HFFc6 (cell line): ENCODE results near the gene CCL23. TPM values are rescaled to one million over a fixed set of nuclear protein-coding genes. Genes with fewer than 3 reads are reported as not detected.
A peak's percentile ranks its signal among the peaks of the same experiment; 100 is the strongest.
"Not testable (repeated sequence)": the region's sequence is repeated elsewhere in the genome, so short reads cannot be mapped to it uniquely, and the experiment has no call there.

Experiments used
- DNase-seq: peaks from one replicate; pipeline ENCODE4 v3.0.0-alpha.2; 2018
- H3K27ac Mint-ChIP-seq: 2 replicates; pipeline ENCODE4 v1.8.0; 2020; ENCODE audit warnings: mild to moderate bottlenecking, mixed read lengths
- H3K27me3 Mint-ChIP-seq: 2 replicates; pipeline ENCODE4 v1.8.0; 2021; ENCODE audit warnings: mild to moderate bottlenecking, moderate library complexity, mixed read lengths; ENCODE audit not compliant: insufficient read depth
- H3K36me3 Mint-ChIP-seq: 2 replicates; pipeline ENCODE4 v1.8.0; 2021; ENCODE audit warnings: low read depth, mixed read lengths
- H3K4me1 Mint-ChIP-seq: 2 replicates; pipeline ENCODE4 v1.8.0; 2020; ENCODE audit warnings: low read depth, mixed read lengths
- H3K4me3 Mint-ChIP-seq: 2 replicates; pipeline ENCODE4 v1.8.0; 2020; ENCODE audit warnings: mild to moderate bottlenecking, moderate library complexity, mixed read lengths
- H3K9me3 Mint-ChIP-seq: 2 replicates; pipeline ENCODE4 v1.8.0; 2020; ENCODE audit warnings: mild to moderate bottlenecking, mixed read lengths
- CTCF ChIP-seq: fragments of 200-600 bp; sonication (generic); IDR thresholded peaks from 2 replicates; pipeline ENCODE4 v1.5.0; 2021; ENCODE audit warnings: antibody characterized with exemption, mild to moderate bottlenecking
- total RNA-seq, 6 experiments: library from RNA; stranded (reverse); fragmentation: NEBNext Ultra II Directional; extraction: Animal tissue kit (Norgen Biotek cat#: 25700); gene quantifications; 2 replicates in 1 of 6; 3 replicates in 5 of 6; pipeline ENCODE4 v1.2.3, GENCODE V29; 2021

The CCL23 gene
- total RNA-seq, 6 experiments from 2014 or later: not detected

GRCh38 chr17:36019423-36019822 is 1.7 kb upstream of the CCL23 start:
- DNase-seq: no peak
- H3K36me3 Mint-ChIP-seq: no peaks in the 10 kb centered on the region
- no peaks in the 10 kb centered on the region for H3K9me3 Mint-ChIP-seq
- no peak overlapping the region for H3K27ac Mint-ChIP-seq
- H3K4me3 Mint-ChIP-seq: no peak overlapping the region
- peaks cover 3% of the 10 kb centered on the region; the same call in 1 of the 2 replicates for H3K27me3 Mint-ChIP-seq
- H3K4me1 Mint-ChIP-seq: no peaks in the 10 kb centered on the region
- TF ChIP-seq CTCF: no peak

DNA sequence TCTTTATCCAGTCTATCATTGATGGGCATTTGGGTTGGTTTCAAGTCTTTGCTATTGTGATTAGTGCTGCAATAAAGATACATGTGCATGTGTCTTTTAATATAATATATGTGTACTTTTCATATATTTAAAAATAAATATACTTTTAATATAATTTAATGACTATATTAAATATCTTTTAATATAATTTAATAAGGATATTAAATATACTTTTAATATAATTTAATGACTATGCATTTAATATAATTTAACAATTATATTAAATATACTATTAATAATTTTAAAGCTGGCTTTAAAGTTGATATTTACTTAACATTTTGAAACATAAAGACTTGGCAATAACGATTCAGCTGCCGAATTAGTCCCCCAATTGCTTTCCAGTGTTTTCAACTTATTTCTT is 1.2 kb downstream of the CCL23 start:
- Mint-ChIP-seq H3K4me3 (no peak overlapping the region), H3K27ac (no peak overlapping the region), H3K36me3 (no peaks in the 10 kb centered on the region), H3K4me1 (no peaks in the 10 kb centered on the region), H3K27me3 (peaks cover 7% of the 10 kb centered on the region), H3K9me3 (no peaks in the 10 kb centered on the region)
- no peak for DNase-seq
- no peak for TF ChIP-seq CTCF

DNA sequence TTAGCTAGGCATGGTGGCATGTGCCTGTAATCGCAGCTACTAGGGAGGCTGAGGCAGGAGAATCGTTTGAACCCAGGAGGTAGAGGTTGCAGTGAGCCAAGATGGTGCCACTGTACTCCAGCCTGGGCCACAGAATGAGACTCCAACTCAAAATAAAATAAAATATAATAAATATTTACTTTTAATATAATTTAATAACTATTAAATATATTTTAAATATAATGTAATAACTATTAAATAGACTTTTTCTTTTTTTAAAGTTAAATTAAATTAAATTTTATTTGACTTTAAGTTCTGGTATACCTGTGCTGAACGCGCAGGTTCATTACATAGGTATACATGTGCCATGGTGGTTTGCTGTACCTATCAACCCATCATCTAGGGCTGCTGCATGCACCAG is 1.9 kb downstream of the CCL23 start:
- not testable (repeated sequence) for H3K9me3 Mint-ChIP-seq, DNase-seq, H3K36me3 Mint-ChIP-seq, H3K4me1 Mint-ChIP-seq, H3K4me3 Mint-ChIP-seq, H3K27me3 Mint-ChIP-seq, H3K27ac Mint-ChIP-seq

DNA sequence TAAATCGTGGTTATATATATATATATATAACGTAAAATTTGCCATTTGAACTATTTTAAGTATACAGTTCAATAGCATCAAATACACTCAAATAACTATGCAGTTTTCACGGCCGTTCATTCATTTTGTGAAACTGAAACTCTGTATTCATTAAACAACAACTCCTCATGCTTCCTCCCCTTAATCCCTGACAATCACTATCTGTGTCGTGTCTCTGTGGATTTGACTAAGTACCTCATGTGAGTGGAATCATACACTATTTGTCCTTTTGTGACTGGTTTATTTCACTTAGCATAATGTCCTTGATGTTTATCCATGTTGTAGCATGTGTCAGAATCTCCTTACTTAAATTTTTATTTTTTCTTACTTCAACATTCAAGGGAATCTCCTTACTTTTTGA is 2.8 kb downstream of the CCL23 start:
- peaks cover 7% of the 10 kb centered on the region for H3K27me3 Mint-ChIP-seq
- H3K4me1 Mint-ChIP-seq: no peaks in the 10 kb centered on the region
- H3K9me3 Mint-ChIP-seq: no peaks in the 10 kb centered on the region
- TF ChIP-seq CTCF: no peak
- no peak overlapping the region for H3K4me3 Mint-ChIP-seq
- no peak for DNase-seq
- H3K36me3 Mint-ChIP-seq: no peaks in the 10 kb centered on the region
- no peak overlapping the region for H3K27ac Mint-ChIP-seq

DNA sequence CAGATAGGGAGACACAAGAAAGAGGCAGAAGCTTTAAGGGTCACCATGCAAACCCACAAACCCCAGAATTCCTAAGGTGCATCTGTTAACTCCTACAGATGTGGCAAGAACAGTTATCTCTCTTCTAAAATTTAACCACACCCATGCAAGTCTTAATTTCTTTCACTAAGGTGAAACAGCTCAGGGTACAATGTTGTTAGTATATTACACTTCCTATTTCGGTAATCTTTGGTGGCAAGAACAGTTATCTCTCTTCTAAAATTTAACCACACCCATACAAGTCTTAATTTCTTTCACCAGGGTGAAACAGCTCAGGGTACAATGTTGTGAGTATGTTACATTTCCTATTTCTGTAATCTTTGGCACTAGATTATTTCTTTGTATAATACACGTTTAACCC is 6.6 kb downstream of the CCL23 start:
- no peak for TF ChIP-seq CTCF
- H3K27me3 Mint-ChIP-seq: peaks cover 6% of the 10 kb centered on the region
- no peaks in the 10 kb centered on the region for H3K9me3 Mint-ChIP-seq
- DNase-seq: no peak
- no peak overlapping the region for H3K4me3 Mint-ChIP-seq
- no peaks in the 10 kb centered on the region for H3K36me3 Mint-ChIP-seq
- no peaks in the 10 kb centered on the region for H3K4me1 Mint-ChIP-seq
- H3K27ac Mint-ChIP-seq: no peak overlapping the region

DNA sequence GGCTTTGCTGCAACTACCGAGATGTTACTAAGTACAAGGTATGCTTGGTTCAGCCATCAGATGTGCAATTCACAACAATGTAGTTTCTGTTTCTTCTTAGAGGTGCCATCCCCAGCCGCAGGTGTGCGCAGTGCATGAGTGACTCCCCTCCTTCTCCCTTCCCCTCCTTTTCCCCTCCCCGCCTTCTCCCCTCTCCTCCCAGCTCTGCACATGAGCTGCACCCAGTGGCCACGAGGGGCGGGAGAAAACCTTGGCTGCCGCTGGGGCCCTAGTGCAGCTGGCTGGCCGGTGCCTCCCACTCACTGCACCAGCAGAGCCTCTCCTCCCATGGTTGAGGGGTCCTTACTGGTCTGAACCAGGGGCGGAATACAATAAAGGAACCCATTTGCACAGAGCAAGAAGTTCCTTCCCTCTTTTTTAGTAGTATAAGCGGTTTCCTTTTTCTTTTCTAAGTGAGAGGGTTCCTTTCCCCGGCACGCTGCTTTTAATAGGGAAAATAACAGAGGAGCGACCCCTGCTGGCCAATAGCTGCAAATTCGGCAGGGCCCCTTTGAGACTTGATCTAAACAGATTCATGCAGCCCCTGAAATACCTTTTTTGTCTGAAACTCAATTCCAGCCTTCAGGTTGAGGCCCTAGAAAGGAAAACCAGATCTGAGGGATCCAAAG is 8.6 kb downstream of the CCL23 start:
- TF ChIP-seq CTCF: peak; percentile 83
- no peak for DNase-seq
- Mint-ChIP-seq H3K36me3 (no peaks in the 10 kb centered on the region), H3K9me3 (no peaks in the 10 kb centered on the region), H3K4me1 (no peaks in the 10 kb centered on the region), H3K27me3 (peaks cover 4% of the 10 kb centered on the region), H3K4me3 (no peak overlapping the region), H3K27ac (no peak overlapping the region)
